ENCODE data around the gene LRRC8C. TPM values are rescaled to one million over a fixed set of nuclear protein-coding genes. Genes with fewer than 3 reads are reported as not detected.

LRRC8C gene
- total and polyA plus RNA-seq, 7 donors = 0.69 to 7.8 (median 3.8) TPM

GRCh38 chr1:89705901-89706699 is 73.2 kb downstream of the LRRC8C start:
- TF ChIP-seq EP300 (IDR thresholded peaks at IDR 0.05) (no peak), CTCF (IDR thresholded peaks at IDR 0.05) (no peak), POLR2AphosphoS5 (IDR thresholded peaks at IDR 0.05) (no peak), POLR2A (IDR thresholded peaks at IDR 0.05) (no peak)
- no peak overlapping the region for H3K27ac ChIP-seq
- 58 to 60% methylated on average over 6 of the region's 6 CpGs for WGBS, 2 donors

DNA sequence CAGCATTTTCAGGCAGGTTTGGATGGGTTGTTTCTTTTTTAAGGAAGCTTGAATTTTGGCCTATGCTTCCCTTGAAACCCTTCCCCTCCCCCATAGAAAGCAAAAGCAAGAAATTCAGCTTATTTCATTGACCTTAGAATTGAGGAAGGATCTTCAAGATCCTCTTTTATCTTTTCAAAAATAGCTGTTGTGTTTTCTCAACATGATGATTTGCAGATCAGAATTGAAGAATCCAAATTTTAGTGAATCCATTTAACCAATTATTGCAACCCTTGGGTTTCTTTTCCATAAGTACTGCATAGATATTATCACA is 73.7 kb downstream of the LRRC8C start:
- Histone ChIP-seq H3K27me3 (no peaks in the 10 kb centered on the region), H3K27ac (no peak overlapping the region), H3K4me3 (no peak overlapping the region), H3K9me3 (no peaks in the 10 kb centered on the region), H3K4me1 (no peaks in the 10 kb centered on the region), H3K36me3 (no peaks in the 10 kb centered on the region)
- no peak for DNase-seq
- intact Hi-C loops (cut with DNase I) = no loop called here
- TF ChIP-seq EP300 (IDR thresholded peaks at IDR 0.05) = no peak
- no peak for TF ChIP-seq CTCF (IDR thresholded peaks at IDR 0.05)
- no peak for TF ChIP-seq POLR2AphosphoS5 (IDR thresholded peaks at IDR 0.05)
- no peak for TF ChIP-seq POLR2A (IDR thresholded peaks at IDR 0.05)

More at GRCh38 chr1:89705901-89706699, 73.2 kb downstream of the LRRC8C start:
- Histone ChIP-seq H3K9me3 (no peaks in the 10 kb centered on the region), H3K36me3 (no peaks in the 10 kb centered on the region), H3K4me1 (no peaks in the 10 kb centered on the region), H3K4me3 (no peak overlapping the region), H3K27me3 (no peaks in the 10 kb centered on the region)
- intact Hi-C loops (cut with DNase I) = no loop called here
- DNase-seq = no peak

DNA sequence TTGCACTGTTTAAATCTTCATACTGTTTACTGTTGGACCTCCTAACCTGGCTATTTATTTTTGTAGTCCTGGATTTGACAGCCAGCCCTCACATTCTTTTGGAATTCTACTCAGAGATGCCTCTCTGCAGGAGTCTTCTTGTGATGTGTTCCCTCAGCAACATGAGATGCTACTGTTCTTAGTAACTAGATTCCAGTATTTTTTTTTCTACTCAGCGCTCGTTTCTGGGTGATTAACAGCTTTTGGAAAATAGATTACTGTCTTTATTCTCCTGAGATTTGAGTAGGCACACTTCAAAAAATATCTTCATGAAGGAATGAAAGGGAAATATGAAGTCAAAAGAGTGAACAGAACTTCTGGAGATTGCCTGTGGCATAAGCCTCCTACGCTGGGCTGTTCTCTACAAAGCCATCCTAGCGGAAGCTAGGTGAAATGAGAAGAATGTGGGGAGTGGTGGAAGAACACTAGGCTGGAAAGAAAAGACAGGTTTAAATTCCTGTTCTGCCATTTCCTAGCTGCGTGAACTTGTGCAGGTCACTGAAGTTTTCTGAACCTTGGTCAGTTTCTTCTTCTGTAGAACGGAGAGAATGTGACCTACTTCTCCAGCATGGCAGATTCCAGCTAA is 75.9 kb downstream of the LRRC8C start:
- intact Hi-C loops (cut with DNase I) = no loop called here
- H3K27me3 ChIP-seq = no peaks in the 10 kb centered on the region
- no peak for DNase-seq
- no peaks in the 10 kb centered on the region for H3K36me3 ChIP-seq
- no peak overlapping the region for H3K4me3 ChIP-seq
- no peak for TF ChIP-seq POLR2A (IDR thresholded peaks at IDR 0.05)
- TF ChIP-seq CTCF (IDR thresholded peaks at IDR 0.05) = no peak
- TF ChIP-seq POLR2AphosphoS5 (IDR thresholded peaks at IDR 0.05) = no peak
- TF ChIP-seq EP300 (IDR thresholded peaks at IDR 0.05) = no peak
- H3K4me1 ChIP-seq = no peaks in the 10 kb centered on the region
- H3K9me3 ChIP-seq = no peaks in the 10 kb centered on the region
- H3K27ac ChIP-seq = no peak overlapping the region
- 87 to 92% methylated on average over 6 of the region's 6 CpGs for WGBS, 2 donors

DNA sequence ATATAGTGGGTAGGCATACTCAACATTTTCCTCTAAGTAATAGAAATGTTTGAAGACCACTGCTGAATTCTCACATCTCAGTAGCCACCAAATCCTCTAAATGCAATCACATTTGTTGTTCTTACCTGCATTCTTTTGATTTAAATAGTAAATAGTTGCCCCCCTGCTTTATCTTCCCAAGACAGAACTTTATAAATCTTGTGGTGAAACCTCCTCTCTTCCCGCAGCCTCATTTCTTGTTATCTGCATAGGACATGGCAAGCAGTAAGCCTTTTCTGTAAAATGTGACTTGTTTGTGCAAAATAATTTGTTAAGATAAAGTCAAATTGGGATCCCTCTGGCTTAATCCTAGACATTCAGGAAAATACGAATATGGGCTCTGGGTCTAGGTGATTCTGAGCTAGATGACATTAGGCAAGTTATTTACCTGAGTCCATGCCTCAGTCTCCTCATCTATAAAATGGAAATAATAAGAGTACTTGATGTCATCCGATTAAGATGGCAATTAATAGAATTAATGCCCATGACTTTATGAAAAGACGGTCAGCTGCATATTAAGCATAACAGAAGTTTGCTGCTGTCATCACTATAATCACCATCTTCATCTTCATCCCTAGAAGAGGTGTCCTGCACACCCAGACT is 77.7 kb downstream of the LRRC8C start:
- no peak overlapping the region for H3K27ac ChIP-seq

More for the DNA sequence above, 77.7 kb downstream of the LRRC8C start:
- Histone ChIP-seq H3K9me3 (no peaks in the 10 kb centered on the region), H3K4me1 (no peaks in the 10 kb centered on the region), H3K36me3 (no peaks in the 10 kb centered on the region), H3K27me3 (no peaks in the 10 kb centered on the region), H3K4me3 (no peak overlapping the region)
- no peak for TF ChIP-seq EP300 (IDR thresholded peaks at IDR 0.05)
- no peak for TF ChIP-seq POLR2A (IDR thresholded peaks at IDR 0.05)
- TF ChIP-seq CTCF (IDR thresholded peaks at IDR 0.05) = no peak
- TF ChIP-seq POLR2AphosphoS5 (IDR thresholded peaks at IDR 0.05) = no peak
- DNase-seq = no peak
- 96% methylated on average over 4 of the region's 4 CpGs for WGBS, 2 donors
- intact Hi-C loops (cut with DNase I) = no loop called here

Measured in sigmoid colon (tissue), 7 donors.